GM12891 (cell line): ENCODE results near the gene EXOC6.

Source experiments
- POLR2A ChIP-seq: IDR thresholded peaks from 2 replicates; pipeline ENCODE4 v1.6.1; 2011; ENCODE audit warnings: low read depth, low read length, control low read depth
- POLR2AphosphoS5 ChIP-seq: IDR thresholded peaks from 2 replicates; pipeline ENCODE4 v1.6.1; 2011; ENCODE audit warnings: low read depth, low read length, control low read depth
- TAF1 ChIP-seq: IDR thresholded peaks from 2 replicates; pipeline ENCODE4 v1.6.1; 2011; ENCODE audit warnings: low read depth, low read length, control low read depth

GRCh38 chr10:92809840-92810239 is 38.5 kb upstream of the EXOC6 start:
- TF ChIP-seq POLR2AphosphoS5: no peak
- TF ChIP-seq POLR2A: no peak
- TF ChIP-seq TAF1: no peak
